ENCODE data around the gene CGNL1. TPM values are rescaled to one million over a fixed set of nuclear protein-coding genes. Genes with fewer than 3 reads are reported as not detected.

The CGNL1 gene
- total RNA-seq, 1 experiment from 2014 or later: 0.31 TPM

DNA sequence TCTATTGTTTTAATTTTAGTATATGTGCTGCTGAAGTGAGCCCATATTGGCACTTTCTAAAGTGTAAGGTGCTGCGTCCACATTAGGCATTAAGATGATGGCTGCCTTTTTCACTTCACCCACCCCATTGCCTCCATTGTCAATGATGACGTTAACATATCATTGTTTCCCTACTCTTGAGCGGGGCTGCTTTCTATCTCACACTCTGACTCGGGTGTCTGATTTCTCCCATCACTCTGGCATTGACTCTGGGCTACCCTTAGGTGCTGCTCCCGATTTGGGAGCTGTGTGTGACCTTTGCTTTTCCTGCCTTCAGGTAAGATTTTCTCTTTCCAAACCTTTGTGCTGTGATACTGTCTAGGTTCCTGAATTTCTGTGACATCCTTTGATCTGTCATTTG is 28.8 kb downstream of the CGNL1 start:
- no peaks in the 10 kb centered on the region for H3K79me2 ChIP-seq (ENCODE audit: low read depth)
- CTCF ChIA-PET: no interaction called here
- no peaks in the 10 kb centered on the region for H3F3A ChIP-seq (ENCODE audit: insufficient read depth, low read depth)
- H3K4me2 ChIP-seq: no peak overlapping the region
- H3K9me2 ChIP-seq (ENCODE audit: insufficient read depth): no peaks in the 10 kb centered on the region
- no peaks in the 10 kb centered on the region for H3K36me3 ChIP-seq (ENCODE audit: low read depth)
- no peaks in the 10 kb centered on the region for H3K27me3 ChIP-seq (ENCODE audit: insufficient read depth, low read depth)
- no peak overlapping the region for H2AFZ ChIP-seq
- no peaks in the 10 kb centered on the region for H3K4me1 ChIP-seq (replicated peaks; ENCODE audit: insufficient read depth)
- TF ChIP-seq, protein P1, sequence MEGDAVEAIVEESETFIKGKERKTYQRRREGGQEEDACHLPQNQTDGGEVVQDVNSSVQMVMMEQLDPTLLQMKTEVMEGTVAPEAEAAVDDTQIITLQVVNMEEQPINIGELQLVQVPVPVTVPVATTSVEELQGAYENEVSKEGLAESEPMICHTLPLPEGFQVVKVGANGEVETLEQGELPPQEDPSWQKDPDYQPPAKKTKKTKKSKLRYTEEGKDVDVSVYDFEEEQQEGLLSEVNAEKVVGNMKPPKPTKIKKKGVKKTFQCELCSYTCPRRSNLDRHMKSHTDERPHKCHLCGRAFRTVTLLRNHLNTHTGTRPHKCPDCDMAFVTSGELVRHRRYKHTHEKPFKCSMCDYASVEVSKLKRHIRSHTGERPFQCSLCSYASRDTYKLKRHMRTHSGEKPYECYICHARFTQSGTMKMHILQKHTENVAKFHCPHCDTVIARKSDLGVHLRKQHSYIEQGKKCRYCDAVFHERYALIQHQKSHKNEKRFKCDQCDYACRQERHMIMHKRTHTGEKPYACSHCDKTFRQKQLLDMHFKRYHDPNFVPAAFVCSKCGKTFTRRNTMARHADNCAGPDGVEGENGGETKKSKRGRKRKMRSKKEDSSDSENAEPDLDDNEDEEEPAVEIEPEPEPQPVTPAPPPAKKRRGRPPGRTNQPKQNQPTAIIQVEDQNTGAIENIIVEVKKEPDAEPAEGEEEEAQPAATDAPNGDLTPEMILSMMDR (conservative IDR thresholded peaks at IDR 0.05): no peak
- TF ChIP-seq EZH2 (IDR thresholded peaks at IDR 0.05; ENCODE audit: low read depth): no peak
- no peaks in the 10 kb centered on the region for H4K20me1 ChIP-seq (ENCODE audit: insufficient read depth)
- no peaks in the 10 kb centered on the region for H3K9me3 ChIP-seq (ENCODE audit: insufficient read depth, low read depth)
- H3K4me3 ChIP-seq: no peak overlapping the region
- POLR2A ChIA-PET (ENCODE audit: unreplicated experiment): no interaction called here
- intact Hi-C loops (cut with micrococcal nuclease; ENCODE audit: unreplicated experiment): no loop called here
- DNase-seq: no peak
- no TSS peak for BruUV-seq (replicated peaks)
- no peak overlapping the region for H3K27ac ChIP-seq

DNA sequence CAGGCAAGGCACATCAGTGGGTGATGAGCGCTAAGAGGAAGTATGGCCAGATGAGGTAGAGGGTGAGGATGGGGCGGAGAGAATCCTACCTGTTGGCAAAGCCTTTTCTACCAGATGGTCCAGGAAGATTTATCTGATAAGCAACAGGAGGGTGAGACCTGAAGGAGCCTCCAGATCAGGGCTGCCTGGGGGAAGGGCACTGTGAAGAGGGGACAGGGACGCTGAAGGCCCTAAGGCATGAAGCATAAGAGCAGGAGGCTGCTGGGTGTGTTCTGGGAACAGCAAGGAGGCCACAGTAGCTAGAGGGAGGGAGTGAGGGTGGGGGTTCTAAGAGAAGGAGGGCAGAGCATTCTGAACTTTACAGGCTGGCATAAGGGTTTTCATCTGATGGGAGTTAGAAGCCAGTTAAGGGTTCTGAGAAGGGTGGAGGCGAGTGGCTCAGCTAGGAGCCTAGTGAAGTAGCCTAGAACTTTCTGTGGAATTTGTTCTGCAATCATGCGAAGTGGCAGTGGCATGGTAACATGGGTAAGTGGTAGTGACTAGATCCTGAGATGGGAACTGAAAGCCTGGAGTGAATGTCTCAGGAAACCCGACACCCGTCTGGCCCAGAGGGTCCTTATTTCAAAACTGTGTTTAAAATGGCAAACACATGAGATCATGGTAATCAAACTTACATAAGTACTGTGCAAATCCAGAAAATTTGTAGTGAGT is 29.9 kb downstream of the CGNL1 start:
- Histone ChIP-seq H3K36me3 (ENCODE audit: low read depth) (no peaks in the 10 kb centered on the region), H3F3A (ENCODE audit: insufficient read depth, low read depth) (no peaks in the 10 kb centered on the region), H3K9me3 (ENCODE audit: insufficient read depth, low read depth) (no peaks in the 10 kb centered on the region), H3K27ac (no peak overlapping the region), H3K4me3 (no peak overlapping the region), H3K4me1 (replicated peaks; ENCODE audit: insufficient read depth) (no peaks in the 10 kb centered on the region), H3K27me3 (ENCODE audit: insufficient read depth, low read depth) (no peaks in the 10 kb centered on the region), H3K9me2 (ENCODE audit: insufficient read depth) (no peaks in the 10 kb centered on the region), H3K4me2 (no peak overlapping the region), H4K20me1 (ENCODE audit: insufficient read depth) (no peaks in the 10 kb centered on the region), H2AFZ (no peak overlapping the region), H3K79me2 (ENCODE audit: low read depth) (no peaks in the 10 kb centered on the region)
- DNase-seq: no peak
- TF ChIP-seq EZH2 (IDR thresholded peaks at IDR 0.05; ENCODE audit: low read depth): no peak
- TF ChIP-seq, protein P1 (conservative IDR thresholded peaks at IDR 0.05): no peak
- BruUV-seq (replicated peaks): no TSS peak
- intact Hi-C loops (cut with micrococcal nuclease; ENCODE audit: unreplicated experiment): no loop called here
- ChIA-PET POLR2A (ENCODE audit: unreplicated experiment) (no interaction called here), CTCF (no interaction called here)

DNA sequence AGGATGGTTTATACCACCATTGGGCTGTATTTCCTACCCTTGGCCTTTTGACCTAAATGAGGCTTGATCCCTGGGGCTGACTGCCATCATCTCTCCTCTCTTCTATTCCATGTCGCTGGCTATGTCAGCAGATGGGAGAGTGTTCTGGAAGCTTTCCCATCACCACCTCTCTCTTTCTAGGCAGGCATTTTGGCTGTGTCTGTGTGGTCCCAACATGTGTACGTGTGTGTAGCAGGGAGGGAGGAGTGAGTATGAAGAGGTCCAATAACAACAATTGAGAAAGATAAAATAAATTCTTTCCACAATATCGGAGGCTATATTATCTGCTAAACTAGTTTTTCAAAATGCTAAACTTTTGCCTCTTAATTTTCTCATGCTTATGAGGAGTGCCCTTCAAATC is 34.1 kb downstream of the CGNL1 start:
- no peaks in the 10 kb centered on the region for H3F3A ChIP-seq (ENCODE audit: insufficient read depth, low read depth)
- no peak overlapping the region for H3K4me2 ChIP-seq
- H3K36me3 ChIP-seq (ENCODE audit: low read depth): no peaks in the 10 kb centered on the region
- ChIA-PET CTCF (no interaction called here), POLR2A (ENCODE audit: unreplicated experiment) (no interaction called here)
- H3K27me3 ChIP-seq (ENCODE audit: insufficient read depth, low read depth): no peaks in the 10 kb centered on the region
- H4K20me1 ChIP-seq (ENCODE audit: insufficient read depth): no peaks in the 10 kb centered on the region
- no peak overlapping the region for H3K27ac ChIP-seq
- no peaks in the 10 kb centered on the region for H3K4me1 ChIP-seq (replicated peaks; ENCODE audit: insufficient read depth)
- H2AFZ ChIP-seq: no peak overlapping the region
- H3K9me3 ChIP-seq (ENCODE audit: insufficient read depth, low read depth): no peaks in the 10 kb centered on the region
- TF ChIP-seq, protein P1 (conservative IDR thresholded peaks at IDR 0.05): no peak
- H3K4me3 ChIP-seq: no peak overlapping the region
- intact Hi-C loops (cut with micrococcal nuclease; ENCODE audit: unreplicated experiment): no loop called here
- H3K9me2 ChIP-seq (ENCODE audit: insufficient read depth): no peaks in the 10 kb centered on the region
- H3K79me2 ChIP-seq (ENCODE audit: low read depth): no peaks in the 10 kb centered on the region
- no TSS peak for BruUV-seq (replicated peaks)
- no peak for DNase-seq
